B cell (primary cell): ENCODE results near the gene MAP3K13. TPM values are rescaled to one million over a fixed set of nuclear protein-coding genes. Genes with fewer than 3 reads are reported as not detected.

Experiments
- ATAC-seq: fragments of 200-7000 bp; cut with Tn5 transposase; one replicate; pipeline ENCODE4 v1.10.0; 2021; ENCODE audit warnings: low read depth, mild to moderate bottlenecking, moderate number of reproducible peaks, moderate library complexity
- CTCF ChIA-PET: fragments of 350-600 bp; sonication (Branson Sonifier 250); formaldehyde crosslinking; loops from one replicate; lab custom pipeline; 2021; ENCODE audit warnings: antibody characterized with exemption, inconsistent platforms; lab: Charles Lee
- POLR2A ChIA-PET: fragments of 350-600 bp; sonication (Branson Sonifier 250); formaldehyde crosslinking; loops from one replicate; lab custom pipeline; 2021; ENCODE audit warnings: antibody characterized with exemption; lab: Charles Lee
- DNase-seq: peaks from one replicate; pipeline ENCODE4 v3.0.0; 2013
- H2AFZ ChIP-seq: 2 replicates; pipeline ENCODE4 v1.6.1; 2012; ENCODE audit warnings: mild to moderate bottlenecking, low read depth, low read length; ENCODE audit not compliant: insufficient read depth, poor library complexity, severe bottlenecking
- H3K27ac ChIP-seq, 2 donors: 1 replicate in 1 of 2; 2 replicates in 1 of 2; pipeline ENCODE4 v1.5.1; 2012 to 2013; ENCODE audit warnings: low read length in 2 of 2, mild to moderate bottlenecking in 2 of 2, moderate library complexity in 1 of 2
- H3K27me3 ChIP-seq, 4 experiments: fragments of 200-600 bp in 1 of 4; sonication (generic) in 1 of 4; replicated peaks in 1 of 4; 1 replicate in 2 of 4; 2 replicates in 2 of 4; pipeline versions ENCODE4 v1.6.1 to v1.7.0; 2013 to 2016; ENCODE audit warnings: low read length in 3 of 4, mild to moderate bottlenecking in 2 of 4, mixed read lengths in 1 of 4, moderate library complexity in 1 of 4; ENCODE audit not compliant: insufficient read depth in 4 of 4, control insufficient read depth in 3 of 4; ENCODE audit errors: control extremely low read depth in 1 of 4
- H3K36me3 ChIP-seq, 2 experiments: replicated peaks in 1 of 2; 1 replicate in 1 of 2; 2 replicates in 1 of 2; pipeline versions ENCODE4 v1.6.1 to v1.7.1; 2013; ENCODE audit warnings: low read length in 1 of 2; ENCODE audit not compliant: insufficient read depth in 2 of 2, control insufficient read depth in 1 of 2; ENCODE audit errors: control extremely low read depth in 1 of 2, extremely low read depth in 1 of 2
- H3K4me1 ChIP-seq, 2 donors: fragments of 200-600 bp in 1 of 2; sonication (generic) in 1 of 2; 1 replicate in 1 of 2; 2 replicates in 1 of 2; pipeline versions ENCODE4 v1.5.1 to v1.6.1; 2013 to 2017; ENCODE audit warnings: low read length in 2 of 2; ENCODE audit not compliant: control insufficient read depth in 2 of 2, insufficient read depth in 2 of 2
- H3K4me2 ChIP-seq: replicated peaks from 2 replicates; pipeline ENCODE3; 2012; ENCODE audit warnings: mild to moderate bottlenecking, low read depth, low read length; ENCODE audit not compliant: poor library complexity, severe bottlenecking
- H3K4me3 ChIP-seq, 5 experiments: fragments of 200-600 bp in 1 of 5; sonication (generic) in 1 of 5; 1 replicate in 3 of 5; 2 replicates in 2 of 5; pipeline versions ENCODE4 v1.5.1 to v1.7.0; 2011 to 2016; ENCODE audit warnings: low read length in 4 of 5, mild to moderate bottlenecking in 4 of 5, low read depth in 2 of 5, control low read depth in 1 of 5, moderate library complexity in 1 of 5; ENCODE audit not compliant: insufficient read depth in 1 of 5; ENCODE audit errors: control extremely low read depth in 1 of 5, extremely low read depth in 1 of 5
- H3K79me2 ChIP-seq: fragments of 200-600 bp; sonication (generic); one replicate; pipeline ENCODE4 v1.6.0; 2016; ENCODE audit warnings: low read length; ENCODE audit not compliant: control insufficient read depth, insufficient read depth
- H3K9ac ChIP-seq: fragments of 200-600 bp; sonication (generic); 2 replicates; pipeline ENCODE4 v1.6.1; 2017; ENCODE audit warnings: mild to moderate bottlenecking, low read length, moderate library complexity
- H3K9me3 ChIP-seq, 3 donors: one replicate each; pipeline versions ENCODE4 v1.6.1 to v1.7.1; 2013; ENCODE audit warnings: low read length in 2 of 3; ENCODE audit not compliant: control insufficient read depth in 2 of 3, insufficient read depth in 1 of 3; ENCODE audit errors: control extremely low read depth in 1 of 3
- H4K20me1 ChIP-seq: 2 replicates; pipeline ENCODE4 v1.6.0; 2012; ENCODE audit warnings: mild to moderate bottlenecking, low read length; ENCODE audit not compliant: insufficient read depth, control insufficient read depth, poor library complexity, severe bottlenecking
- H3K27ac Mint-ChIP-seq: one replicate; pipeline ENCODE4 v1.8.0; 2021; ENCODE audit warnings: mixed read lengths
- H3K27me3 Mint-ChIP-seq: one replicate; pipeline ENCODE4 v1.8.0; 2021; ENCODE audit warnings: mixed read lengths
- H3K4me1 Mint-ChIP-seq: one replicate; pipeline ENCODE4 v1.8.0; 2021; ENCODE audit warnings: mixed read lengths
- H3K4me3 Mint-ChIP-seq: one replicate; pipeline ENCODE4 v1.8.0; 2021; ENCODE audit warnings: mixed read lengths
- H3K9me3 Mint-ChIP-seq: one replicate; pipeline ENCODE4 v1.8.0; 2022; ENCODE audit warnings: mixed read lengths; ENCODE audit not compliant: insufficient read depth
- CTCF ChIP-seq: fragments of 200-600 bp; IDR thresholded peaks from one replicate; pipeline ENCODE4 v1.8.0; 2022; ENCODE audit warnings: antibody characterized with exemption, mild to moderate bottlenecking
- EZH2 ChIP-seq: IDR thresholded peaks from 2 replicates; pipeline ENCODE4 v1.6.1; 2012; ENCODE audit warnings: borderline replicate concordance, low read depth, mild to moderate bottlenecking, moderate library complexity, low read length; ENCODE audit not compliant: insufficient read depth, poor library complexity, severe bottlenecking
- WGBS: methylation state at CpG from one replicate; pipeline ENCODE4 v1.1.5; 2013; ENCODE audit warnings: missing lambda C conversion rate; ENCODE audit not compliant: insufficient coverage; 5-methylcytosine and 5-hydroxymethylcytosine counted together
- intact Hi-C: fragments of 100-400 bp; cut with micrococcal nuclease; formaldehyde crosslinking; loops from one replicate; pipeline ENCODE4 v1.10.0; 2022
- polyA plus RNA-seq: library from polyadenylated mRNA; depleted of rRNA; stranded (reverse); fragments of >200 nt; gene quantifications from 2 replicates; pipeline ENCODE4 v1.2.3, GENCODE V29; 2012
- total RNA-seq, 2 donors: library from RNA; stranded (reverse); fragments of 120-200 nt in 1 of 2; gene quantifications; 1 replicate in 1 of 2; 2 replicates in 1 of 2; pipeline versions ENCODE4 v1.2.3 to v1.2.4, GENCODE V29; 2013 to 2022

The MAP3K13 gene
- total and polyA plus RNA-seq, 2 donors (not counting 1 experiment from before 2014, with no cell fraction given) = 5.7 to 9.2 TPM

- WGBS = no CpG with 5 or more reads among the region's 1 CpG
- ATAC-seq = no peak
These were observed 37.9 kb downstream of the MAP3K13 start for GRCh38 chr3:185400866-185401265.

More at GRCh38 chr3:185400866-185401265, 37.9 kb downstream of the MAP3K13 start:
- POLR2A ChIA-PET = no interaction called here
- Histone ChIP-seq H2AFZ (no peak overlapping the region), H3K4me3 (no peak overlapping the region), H3K9me3 (no peaks in the 10 kb centered on the region), H3K27ac (no peak overlapping the region), H3K4me2 (no peak overlapping the region), H3K79me2 (no peaks in the 10 kb centered on the region), H3K27me3 (peaks cover 0 to 3% (median 0%) of the 10 kb centered on the region in 4 experiments), H3K4me1 (no peaks in the 10 kb centered on the region), H3K9ac (no peak overlapping the region), H3K36me3 (no peaks in the 10 kb centered on the region), H4K20me1 (no peaks in the 10 kb centered on the region)
- no peaks in the 10 kb centered on the region for H3K9me3 Mint-ChIP-seq
- DNase-seq = no peak
- intact Hi-C loops = no loop called here
- H3K4me1 Mint-ChIP-seq = no peaks in the 10 kb centered on the region
- CTCF ChIA-PET = no interaction called here
- no peak overlapping the region for H3K4me3 Mint-ChIP-seq
- H3K27me3 Mint-ChIP-seq = peaks cover 11% of the 10 kb centered on the region
- no peak overlapping the region for H3K27ac Mint-ChIP-seq
- no peak for TF ChIP-seq EZH2
- no peak for TF ChIP-seq CTCF
